Measurements from ENCODE around the gene ILDR2. TPM values are rescaled to one million over a fixed set of nuclear protein-coding genes. Genes with fewer than 3 reads are reported as not detected.

ILDR2 gene
- total and polyA plus RNA-seq, 10 of the 15 experiments (the other 5 are each of a cell fraction or from before 2014, with no cell fraction given) = 0.05 to 5.3 (median 1.9) TPM

- FAIRE-seq (peak; percentile 75), DNase-seq (ENCODE audit: low read depth, low spot score) (no peak), ATAC-seq (no peak)
- RAD21 ChIA-PET (ENCODE audit: unreplicated experiment) = no interaction called here
- SMC1A ChIA-PET (ENCODE audit: uncharacterized antibody, unreplicated experiment) = interaction anchor here (0.7 kb wide), 1 partner anchor 10 kb away, joined by 3 read pairs; no protein-coding TSS in a partner anchor
- WGBS (ENCODE audit: insufficient coverage, insufficient replicate concordance, low lambda C conversion rate, missing lambda C conversion rate) = 31% methylated on average over 3 of the region's 3 CpGs
- H3K4me3 ChIP-seq = no peak overlapping the region
- no peaks in the 10 kb centered on the region for H3K27me3 ChIP-seq (replicated peaks in 1 of 2; ENCODE audit: control insufficient read depth in 2 of 2, insufficient read depth in 2 of 2, low read length in 1 of 2)
- H3K36me3 ChIP-seq (ENCODE audit: control insufficient read depth in 2 of 2, insufficient read depth in 2 of 2, low read length in 1 of 2) = no peaks in the 10 kb centered on the region
- CTCF ChIA-PET = interaction anchor here (0.6 kb wide), 1 partner anchor 19 kb away, joined by 3 read pairs; no protein-coding TSS in a partner anchor
- POLR2A ChIA-PET = no interaction called here
- H3K4me2 ChIP-seq (ENCODE audit: control insufficient read depth, insufficient read depth) = no peak overlapping the region
- no peaks in the 10 kb centered on the region for H3K79me2 ChIP-seq (ENCODE audit: control insufficient read depth, insufficient read depth, low read length)
- in situ Hi-C loops (cut with MboI) = no loop called here
- H3K27ac ChIP-seq (ENCODE audit: control insufficient read depth, insufficient read depth) = no peak overlapping the region
- no peak overlapping the region for H3K9ac ChIP-seq (ENCODE audit: control insufficient read depth, insufficient read depth, low read length)
- H2AFZ ChIP-seq (ENCODE audit: control insufficient read depth, low read depth, low read length) = no peak overlapping the region
- H3K9me3 ChIP-seq (replicated peaks; ENCODE audit: control insufficient read depth, insufficient read depth, low read length) = no peaks in the 10 kb centered on the region; the same call in 2 of the 3 replicates
- no peaks in the 10 kb centered on the region for H4K20me1 ChIP-seq (ENCODE audit: control insufficient read depth, insufficient read depth)
- no TSS peak for BruUV-seq (replicated peaks)
- no peaks in the 10 kb centered on the region; the same call in 1 of the 2 replicates for H3K4me1 ChIP-seq (ENCODE audit: control insufficient read depth, insufficient read depth, low read length)
- intact Hi-C loops (cut with micrococcal nuclease; ENCODE audit: unreplicated experiment) = no loop called here
- TF ChIP-seq ESRRA (IDR thresholded peaks at IDR 0.05; ENCODE audit: low read length) (no peak), SMC3 (IDR thresholded peaks at IDR 0.05; ENCODE audit: borderline replicate concordance, low read length) (no peak), PML (IDR thresholded peaks at IDR 0.05; ENCODE audit: low read length) (no peak), USF1 (IDR thresholded peaks at IDR 0.05; ENCODE audit: borderline replicate concordance, extremely low read length, insufficient read depth, low read depth, low read length) (no peak), RELB (IDR thresholded peaks at IDR 0.05; ENCODE audit: low read depth) (no peak), ATF2 (IDR thresholded peaks at IDR 0.05; ENCODE audit: low read length) (no peak), YY1 (IDR thresholded peaks at IDR 0.05; ENCODE audit: low read depth, low read length) (no peak), CUX1 (IDR thresholded peaks at IDR 0.05; ENCODE audit: insufficient replicate concordance, low read depth, low read length) (no peak), EED (IDR thresholded peaks at IDR 0.05; ENCODE audit: low read depth) (no peak), ZNF687 (IDR thresholded peaks at IDR 0.05) (no peak)
Measured at GRCh38 chr1:166999500-167000055, 24.2 kb upstream of the ILDR2 start.
